Right renal pelvis (tissue), 4 donors: ENCODE data around the gene SYT17. TPM values are rescaled to one million over a fixed set of nuclear protein-coding genes. Genes with fewer than 3 reads are reported as not detected.

ENCODE experiments used
- DNase-seq, 4 donors: peaks; one replicate each; pipeline ENCODE4 v3.0.0-alpha.2; 2013; ENCODE audit warnings: low read depth in 4 of 4, low spot score in 3 of 4, missing footprints in 1 of 4
- polyA plus RNA-seq, 4 donors: library from polyadenylated mRNA; unstranded; fragments of 120-200 nt; gene quantifications; one replicate each; pipeline ENCODE4 v1.2.1, GENCODE V29; 2013; ENCODE audit not compliant: insufficient read length in 4 of 4

The SYT17 gene
- polyA plus RNA-seq, 4 donors: 8.7 to 10.5 (median 9.2) TPM

DNA sequence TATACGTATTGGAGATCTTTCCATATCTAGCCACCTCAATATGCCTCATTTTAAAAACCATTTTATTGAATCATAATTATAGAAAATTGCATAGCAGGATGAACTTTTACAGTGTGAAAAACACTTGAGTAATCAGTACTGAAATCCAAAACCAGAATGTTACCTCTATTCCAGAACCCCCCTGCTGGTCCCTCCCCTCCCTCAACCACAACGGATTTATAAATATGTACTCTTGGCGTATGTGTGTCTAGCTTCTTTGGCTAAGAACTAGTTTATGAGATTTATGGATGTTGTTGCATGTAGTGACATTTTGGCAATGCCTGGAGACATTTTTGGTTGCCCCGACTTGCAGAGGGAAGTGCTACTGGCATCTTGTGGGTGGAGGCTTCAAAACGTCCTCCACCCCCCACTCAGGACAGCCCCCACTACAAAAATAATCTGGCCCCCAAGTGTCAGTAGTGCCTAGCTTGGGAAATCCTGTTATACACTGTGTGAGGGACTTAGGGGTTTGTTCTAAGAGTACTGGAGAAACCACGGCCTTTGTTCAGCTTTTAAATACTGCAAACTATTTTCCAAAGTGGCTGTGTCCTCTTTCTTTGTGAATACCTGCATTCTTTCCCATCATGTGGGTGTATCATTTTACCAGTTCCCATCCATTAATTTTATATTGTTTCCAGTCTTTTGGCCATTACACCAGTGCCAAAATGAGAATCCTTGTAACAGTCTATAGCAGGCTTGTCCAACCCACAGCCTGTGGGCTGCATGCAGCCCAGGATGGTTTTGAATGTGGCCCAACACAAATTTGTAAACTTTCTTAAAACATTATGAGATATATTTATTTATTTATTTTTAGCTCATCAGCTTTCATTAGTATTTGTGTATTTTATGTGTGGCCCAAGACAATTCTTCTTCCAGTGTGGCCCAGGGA is 30.6 kb upstream of the SYT17 start:
- DNase-seq: no peak

DNA sequence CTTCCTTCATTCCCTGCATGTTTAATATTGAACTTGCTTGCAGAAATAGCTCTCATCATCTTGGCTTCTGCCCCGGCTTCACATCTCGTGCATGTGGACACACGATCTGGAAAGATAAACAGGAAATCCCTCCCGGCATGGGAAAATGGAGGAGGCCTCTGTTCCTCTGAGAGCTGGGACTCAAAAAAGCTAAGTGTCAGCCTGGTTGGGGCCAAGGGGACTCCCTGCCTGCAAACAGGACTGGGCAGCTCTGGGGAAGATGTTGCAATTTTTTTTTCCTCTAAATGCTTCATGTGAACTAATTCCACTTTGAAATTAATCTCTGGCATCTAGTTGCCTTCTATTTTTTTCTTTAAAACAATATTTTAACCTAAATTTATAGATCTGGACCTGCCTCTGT is 29.4 kb upstream of the SYT17 start:
- DNase-seq: peak in 1 of 4 donors; percentile 63

DNA sequence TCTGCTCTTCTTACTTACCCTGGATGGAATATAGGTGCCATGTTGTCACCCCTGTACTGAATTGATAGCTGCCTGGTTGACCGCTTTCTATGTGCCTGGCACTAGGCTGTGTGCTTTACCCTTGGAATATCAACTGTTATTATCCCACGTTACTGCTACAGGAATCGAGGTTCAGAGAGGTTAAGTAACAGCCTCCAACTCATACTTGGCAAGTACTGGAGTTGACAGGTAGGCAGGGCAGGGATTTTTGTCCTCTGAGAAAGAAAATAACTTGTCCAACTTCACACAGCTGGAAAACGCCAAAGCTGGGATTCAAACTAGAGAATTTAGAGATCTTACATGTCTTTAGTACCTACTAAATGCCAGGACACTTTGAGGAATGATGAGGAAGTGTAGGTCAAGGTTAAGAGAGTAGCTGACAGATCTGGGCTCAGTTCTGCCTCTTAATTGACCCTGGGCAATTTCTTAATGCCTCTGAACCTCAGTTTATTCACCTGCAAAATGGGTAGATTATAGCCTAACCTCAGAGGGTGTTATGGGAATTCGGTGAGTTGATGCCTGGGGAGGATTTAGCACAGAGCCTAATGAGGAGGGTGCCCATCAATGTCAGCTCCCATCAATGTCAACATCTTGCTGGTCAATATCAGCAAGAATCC is 28.5 kb upstream of the SYT17 start:
- DNase-seq: no peak

DNA sequence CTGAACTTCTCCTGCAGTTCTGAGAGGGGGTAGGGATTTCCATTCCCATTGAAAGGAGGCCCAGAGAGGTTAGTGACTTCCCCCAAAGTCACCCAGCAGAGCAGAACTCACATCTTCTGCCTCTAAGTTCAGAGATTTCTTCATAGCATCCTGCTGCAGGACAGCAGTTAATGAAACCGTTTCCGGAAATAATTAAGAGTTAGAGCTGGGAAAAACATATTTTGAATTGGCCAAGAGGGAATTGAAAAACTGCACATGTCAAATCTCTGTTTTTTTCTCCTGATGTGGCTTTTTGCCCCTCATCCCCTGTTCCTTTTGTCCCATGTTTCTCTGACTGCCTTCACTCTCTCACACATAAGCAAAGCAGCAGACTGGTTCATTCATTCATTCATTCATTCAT is 27.6 kb upstream of the SYT17 start:
- no peak for DNase-seq

DNA sequence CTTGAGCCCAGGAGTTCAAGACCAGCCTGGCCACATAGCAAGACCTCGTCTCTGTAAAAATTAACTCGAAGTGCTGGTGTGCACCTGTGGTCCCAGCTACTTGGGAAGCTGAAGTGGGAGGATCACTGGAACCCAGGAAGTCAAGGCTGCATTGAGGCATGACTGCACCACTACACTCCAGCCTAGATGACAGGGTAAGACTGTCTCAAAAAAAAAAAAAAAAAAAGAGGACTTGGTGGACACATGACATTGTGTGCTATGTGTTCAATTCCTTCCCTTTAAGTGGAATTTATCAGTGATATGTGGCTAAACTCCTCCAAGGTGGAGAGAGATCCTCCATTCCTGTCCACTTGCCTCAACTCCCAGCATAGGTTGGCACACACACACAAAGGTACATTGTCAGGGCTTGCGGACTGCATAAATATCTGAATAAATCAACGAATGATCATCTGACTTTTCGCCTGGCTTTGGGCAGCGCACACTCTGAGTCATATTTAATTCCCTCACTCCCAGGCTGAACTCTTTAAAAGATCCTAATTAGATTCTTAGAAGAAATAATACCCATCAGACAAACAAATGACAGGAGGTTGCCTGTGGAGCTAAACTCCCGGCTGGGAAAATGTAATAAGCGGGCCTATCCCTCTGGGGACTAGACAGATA is 25.0 kb upstream of the SYT17 start:
- DNase-seq: no peak

DNA sequence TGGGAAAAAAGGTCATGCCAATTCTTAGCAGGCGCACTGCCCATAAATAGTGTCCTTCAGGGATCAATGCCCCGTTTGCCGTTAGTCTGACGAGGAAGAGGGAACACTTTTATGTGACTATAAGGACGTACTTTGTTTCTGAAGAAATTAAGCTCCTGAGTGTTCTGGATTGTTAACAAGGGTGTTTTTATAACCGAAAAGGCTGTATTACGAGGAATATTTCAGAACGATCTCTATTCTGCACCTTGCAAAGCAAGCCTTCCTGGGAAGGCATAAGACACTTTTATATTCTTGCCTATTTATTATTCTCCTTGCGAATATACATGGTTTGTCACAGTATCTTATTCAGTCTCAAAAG is 24.5 kb upstream of the SYT17 start:
- DNase-seq: no peak

DNA sequence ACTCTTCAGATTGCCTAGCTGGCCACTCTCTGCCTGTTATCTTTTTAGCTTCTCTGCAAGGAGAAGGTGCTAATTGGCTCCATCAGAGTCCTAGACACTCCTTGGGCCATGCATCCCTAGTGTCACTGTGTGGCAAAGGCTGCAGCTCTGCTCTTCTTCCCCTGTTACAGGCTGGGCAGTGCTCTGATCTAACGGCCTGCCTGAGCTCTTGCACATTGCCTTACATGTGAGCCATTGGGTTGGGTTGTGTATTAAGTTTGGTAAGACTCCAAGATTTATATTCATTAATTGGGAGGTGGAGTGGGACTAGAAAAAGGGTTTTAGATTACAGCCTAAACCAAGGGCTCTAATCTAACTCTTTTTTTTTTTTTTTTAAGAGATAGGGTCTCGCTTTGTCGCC is 23.0 kb upstream of the SYT17 start:
- DNase-seq: no peak

DNA sequence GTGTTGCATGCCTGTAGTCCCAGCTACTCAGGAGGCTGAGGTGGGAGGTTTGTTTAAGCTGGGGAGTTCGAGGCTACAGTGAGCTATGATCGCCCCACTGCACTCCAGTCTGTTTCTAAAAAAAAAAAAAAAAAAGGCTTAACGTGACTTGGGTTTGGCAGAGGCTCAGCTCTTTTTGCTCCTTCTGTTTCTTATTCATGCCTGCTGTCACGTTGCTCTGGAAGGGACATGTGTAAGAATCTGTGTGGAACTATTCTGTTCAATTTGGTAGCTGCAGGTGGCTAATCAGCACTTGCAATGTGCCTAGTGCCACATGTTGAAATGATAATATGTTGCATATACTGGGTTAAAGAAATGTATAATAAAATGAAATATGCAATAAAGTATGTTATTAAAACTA is 20.9 kb upstream of the SYT17 start:
- no peak for DNase-seq

DNA sequence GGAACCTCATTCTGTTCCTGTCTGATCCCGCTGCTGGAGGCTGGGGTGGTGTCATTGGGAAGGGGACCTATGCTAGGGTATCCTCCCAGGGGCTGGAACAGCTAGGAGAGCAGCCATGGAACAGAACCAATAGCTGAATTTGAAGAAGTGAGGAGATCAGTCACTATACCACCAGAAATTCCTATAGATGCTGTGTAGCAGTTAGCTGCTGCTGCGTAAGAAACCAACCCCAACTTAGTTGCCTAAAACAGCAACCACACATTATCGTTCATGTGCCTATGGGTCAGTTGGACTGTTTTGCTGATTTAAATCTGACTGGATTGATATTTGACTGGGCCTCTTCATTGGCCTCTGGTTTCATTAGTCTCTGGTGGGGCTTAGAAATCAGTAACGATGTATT is 20.4 kb upstream of the SYT17 start:
- no peak for DNase-seq

DNA sequence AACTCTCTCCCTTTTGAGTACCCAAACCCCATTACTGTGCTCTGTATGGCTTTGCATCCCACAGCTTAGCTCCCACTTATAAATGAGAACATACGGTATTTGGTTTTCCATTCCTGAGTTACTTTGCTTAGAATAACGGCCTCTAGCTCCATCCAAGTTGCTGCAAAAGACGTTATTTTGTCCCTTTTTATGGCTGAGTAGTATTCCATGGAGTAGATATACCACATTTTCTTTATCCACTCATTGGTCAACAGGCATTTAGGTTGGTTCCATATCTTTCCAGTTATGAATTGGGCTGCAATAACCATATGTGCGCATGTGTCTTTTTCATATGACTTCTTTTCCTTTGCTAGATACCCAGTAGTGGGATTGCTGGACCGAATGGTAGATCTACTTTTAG is 19.9 kb upstream of the SYT17 start:
- DNase-seq: no peak

DNA sequence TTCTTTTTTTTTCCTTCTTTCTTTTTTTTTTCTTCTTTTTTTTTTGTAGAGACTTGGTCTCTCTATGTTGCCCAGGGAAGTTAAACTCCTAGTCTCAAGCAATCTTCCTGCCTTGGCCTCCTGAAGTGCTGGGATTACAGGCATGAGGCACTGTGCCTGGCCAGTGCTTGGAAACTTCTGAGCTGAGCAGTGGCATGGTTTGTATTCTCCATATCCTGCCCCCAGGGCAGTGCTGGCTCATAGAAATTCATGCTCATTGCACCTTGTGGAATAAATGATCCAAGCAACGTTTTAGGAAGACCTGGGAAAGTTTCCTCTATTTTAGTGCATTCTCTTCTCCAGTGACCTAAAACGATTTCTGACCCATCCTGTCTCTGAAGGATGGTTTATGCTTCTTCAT is 16.7 kb upstream of the SYT17 start:
- DNase-seq: no peak

DNA sequence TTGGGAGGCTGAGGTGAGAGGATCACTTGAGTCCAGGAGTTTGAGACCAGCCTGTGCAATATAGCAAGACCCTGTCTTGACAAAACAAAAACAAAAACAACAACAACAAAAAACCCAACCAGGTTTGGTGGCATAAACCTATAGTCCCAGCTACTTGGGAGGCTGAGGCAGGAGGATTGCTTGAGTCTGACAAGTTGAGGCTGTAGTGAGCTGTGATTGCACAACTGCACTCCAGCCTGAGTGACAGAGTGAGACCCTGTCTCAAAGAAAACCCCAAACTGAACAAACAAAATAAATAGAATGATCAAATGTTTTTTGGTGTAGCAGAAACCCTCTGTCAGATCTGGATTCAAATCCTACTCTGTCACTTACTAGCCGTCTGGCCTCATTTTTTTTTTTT is 16.0 kb upstream of the SYT17 start:
- no peak for DNase-seq

DNA sequence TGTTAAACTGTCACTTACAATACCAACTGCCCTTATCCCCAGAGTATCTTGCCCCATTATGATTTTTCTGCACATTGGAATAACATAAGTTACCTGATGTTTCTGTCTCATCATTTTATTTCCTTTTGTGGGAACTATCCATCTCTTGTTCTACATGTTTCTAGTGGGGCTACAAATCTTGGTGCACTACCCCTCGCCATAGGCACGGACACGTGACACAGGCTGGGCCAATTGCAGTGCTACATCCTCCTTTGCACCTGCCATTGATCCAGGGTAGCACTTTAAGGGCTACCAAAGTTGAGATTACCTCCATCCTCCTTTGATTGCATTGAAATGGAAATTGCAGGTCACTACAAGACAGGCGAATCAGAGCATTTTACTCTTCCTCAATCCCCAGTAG is 14.2 kb upstream of the SYT17 start:
- no peak for DNase-seq

DNA sequence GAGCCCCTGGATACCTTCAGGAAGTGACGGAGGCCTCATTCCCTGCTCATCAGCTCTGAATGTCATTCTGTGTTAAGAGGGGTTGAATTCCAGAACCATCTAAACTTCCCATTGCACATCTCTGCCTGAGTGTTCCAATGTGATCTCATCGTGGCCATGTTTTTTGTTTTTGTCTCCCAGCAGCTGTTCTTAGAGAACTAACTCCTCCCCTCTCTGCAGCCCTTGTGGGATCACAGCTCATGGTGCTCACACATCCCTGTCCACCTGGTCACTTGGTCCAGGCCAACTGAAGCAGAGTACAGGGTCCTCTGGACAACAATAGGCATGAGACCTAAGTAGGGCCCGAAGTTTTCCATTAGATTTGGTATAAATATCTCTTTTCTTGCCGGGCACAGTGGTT is 6.0 kb upstream of the SYT17 start:
- no peak for DNase-seq

DNA sequence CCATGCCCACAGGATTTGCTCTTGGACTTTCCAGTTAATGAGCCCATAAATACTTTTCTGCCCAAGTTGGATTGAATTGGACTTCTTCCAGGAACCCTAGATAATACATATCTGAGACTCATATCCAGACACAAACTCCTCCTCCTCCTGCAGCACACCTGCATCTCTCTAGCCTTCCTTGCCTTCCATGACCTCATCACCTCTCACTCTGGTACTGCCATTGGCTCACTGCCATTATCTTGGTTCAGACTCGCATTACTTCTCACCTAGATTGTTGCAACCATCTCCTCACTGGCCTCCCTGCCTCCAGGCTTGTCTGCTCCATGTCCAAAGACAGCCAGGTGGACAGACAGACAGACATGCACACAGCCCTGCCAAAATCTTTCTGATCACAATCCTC is 4.8 kb upstream of the SYT17 start:
- DNase-seq: no peak

DNA sequence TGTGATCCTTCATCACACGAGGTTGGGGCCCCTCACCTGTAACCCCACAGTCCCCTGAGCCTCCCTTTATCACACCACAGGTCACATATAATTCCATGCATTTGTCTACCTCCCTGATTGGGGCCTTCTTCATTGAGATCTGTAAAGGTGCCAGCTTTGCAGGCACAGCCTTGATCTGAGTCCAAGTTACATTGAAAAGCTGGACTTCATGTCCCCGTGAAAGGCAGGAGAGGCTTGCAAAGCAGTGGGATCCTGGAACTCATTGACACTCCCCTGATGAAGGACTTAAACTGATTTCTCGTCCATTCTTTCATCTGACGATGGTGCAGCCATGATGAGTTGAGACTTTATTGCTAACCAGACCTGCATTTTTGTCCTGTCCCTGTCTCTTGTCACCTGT is 3.8 kb upstream of the SYT17 start:
- DNase-seq: no peak

DNA sequence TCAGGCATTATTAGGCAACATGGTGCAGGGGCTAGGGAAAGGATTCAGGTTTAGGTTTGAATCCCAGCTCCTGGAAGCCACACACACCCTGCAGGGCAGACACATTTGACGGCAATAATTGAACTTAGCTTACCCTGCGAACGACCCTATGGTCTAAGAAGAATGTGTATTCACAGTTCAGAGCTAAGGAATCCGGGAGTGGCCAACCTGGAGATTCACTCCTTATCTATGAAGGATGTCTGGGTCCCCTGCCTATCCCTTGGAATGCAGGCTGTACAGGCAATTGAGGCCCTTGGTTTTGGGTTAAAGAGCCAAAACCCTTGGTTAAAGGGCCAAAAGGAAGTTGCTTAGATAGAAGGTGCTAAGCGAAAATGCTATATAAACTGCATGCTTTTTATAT is 2.9 kb upstream of the SYT17 start:
- no peak for DNase-seq

DNA sequence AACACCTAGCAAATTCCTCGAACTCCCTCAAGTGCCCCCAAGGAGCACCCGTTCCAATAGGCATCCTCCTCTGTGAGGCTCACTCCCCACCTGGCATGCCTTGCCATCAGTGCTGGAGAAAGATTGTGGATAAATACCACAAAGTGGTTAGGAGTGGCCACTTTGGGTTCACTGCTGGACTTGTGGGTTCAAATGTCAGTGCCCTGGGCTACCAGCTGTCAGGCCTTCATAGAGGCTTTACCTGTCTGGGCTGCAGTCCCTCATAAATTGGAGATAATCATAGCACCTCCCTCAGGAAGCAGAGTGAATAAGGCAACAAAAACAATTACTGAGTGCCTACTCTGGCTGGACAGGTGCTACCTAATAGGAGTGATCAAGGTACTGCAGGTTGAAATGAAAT is 1.5 kb upstream of the SYT17 start:
- DNase-seq: no peak

DNA sequence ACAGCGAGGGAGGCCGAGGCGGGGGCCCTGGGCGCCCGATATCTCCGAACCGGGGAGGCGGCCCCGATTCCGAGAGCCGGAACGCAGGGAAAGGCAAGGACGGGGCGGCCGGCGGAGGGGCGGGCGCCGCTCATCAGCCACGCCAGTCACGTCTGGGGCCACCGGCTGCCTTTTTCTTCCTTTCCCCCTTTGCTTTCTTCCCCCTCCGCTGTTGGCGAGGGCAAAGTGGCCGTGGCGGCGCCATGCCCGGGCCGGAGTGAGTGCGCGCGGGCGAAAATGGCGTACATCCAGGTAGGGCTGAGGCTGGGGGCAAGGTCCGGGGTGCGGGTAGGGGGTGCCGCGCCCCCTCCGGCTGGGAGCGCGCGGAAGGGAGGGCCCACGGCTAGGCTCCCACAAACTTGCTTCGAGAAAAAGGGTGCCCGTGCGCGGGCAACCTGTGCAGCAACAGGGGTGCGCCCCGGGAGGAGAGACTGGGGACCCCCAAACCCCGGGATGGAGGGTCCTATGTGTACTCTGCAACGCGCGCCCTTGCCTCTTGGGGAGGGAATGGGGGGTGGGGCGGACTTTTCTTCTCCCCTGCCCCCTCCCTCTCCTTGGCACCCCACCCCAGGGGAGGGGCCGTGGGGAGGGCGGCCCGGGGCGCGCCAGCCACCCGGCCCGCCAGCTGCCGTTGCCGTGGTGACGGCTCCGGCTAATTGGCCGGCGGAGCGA is 486 bp downstream of the SYT17 start:
- peak in 1 of 4 donors; percentile 22 for DNase-seq

DNA sequence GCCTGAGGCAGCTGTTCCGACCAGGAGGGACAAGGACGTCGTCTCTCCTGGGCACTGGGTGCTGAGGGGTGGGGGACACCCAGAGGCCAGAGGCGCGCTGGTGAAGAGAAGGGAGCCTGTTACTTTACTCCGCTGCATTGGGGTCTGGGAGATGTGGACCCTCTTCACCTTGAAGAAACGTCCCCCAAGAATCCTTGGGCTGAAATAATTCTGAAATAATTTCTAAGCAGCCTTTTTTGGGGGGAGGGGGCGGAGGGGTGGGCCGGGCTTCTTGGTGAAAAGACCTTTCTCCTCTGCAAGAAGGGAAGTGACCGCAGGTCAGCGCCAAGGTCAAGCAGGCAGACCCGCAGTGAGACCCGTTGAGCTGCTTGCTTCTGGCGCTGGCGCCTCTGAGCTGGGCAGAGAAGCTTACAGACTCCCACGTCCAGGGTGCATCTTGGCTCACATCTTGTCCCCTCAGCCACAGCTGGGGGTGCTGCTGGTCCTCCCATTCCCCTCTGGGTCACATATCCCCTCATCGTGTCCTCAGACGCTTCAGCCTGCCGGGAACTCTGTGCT is 1.1 kb downstream of the SYT17 start:
- DNase-seq: no peak
